ENCODE results near the gene SMYD3. TPM values are rescaled to one million over a fixed set of nuclear protein-coding genes. Genes with fewer than 3 reads are reported as not detected.

The SMYD3 gene
- total RNA-seq, 1 donor from 2014 or later = 22.3 TPM

DNA sequence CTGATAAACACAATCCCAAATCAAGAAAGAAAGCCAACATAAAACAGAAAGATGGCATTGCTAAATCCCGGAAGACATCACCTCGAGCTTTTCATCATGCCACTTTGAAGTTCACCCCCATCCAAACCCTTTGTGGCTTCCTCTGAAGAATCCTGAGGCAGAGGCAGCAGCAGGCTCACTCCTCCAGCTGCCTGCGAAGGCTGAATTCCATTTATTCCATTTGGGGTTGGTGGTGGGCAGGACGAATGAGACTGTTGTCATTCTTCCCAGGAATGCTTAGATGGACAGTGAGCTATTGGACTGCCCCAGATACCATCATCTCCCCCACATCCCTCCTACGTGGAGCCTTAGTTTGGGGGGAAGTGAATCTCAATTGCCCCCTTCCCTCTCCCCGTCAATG is 437.5 kb downstream of the SMYD3 start:
- no peaks in the 10 kb centered on the region for H3K36me3 ChIP-seq
- H3K27me3 ChIP-seq = no peaks in the 10 kb centered on the region
- peaks cover 7% of the 10 kb centered on the region for H3K4me1 ChIP-seq
- no peaks in the 10 kb centered on the region for H3K9me3 ChIP-seq
- no peak overlapping the region for H3K27ac ChIP-seq
- DNase-seq (ENCODE audit: extremely low spot score in 2 of 2) = no peak
- TF ChIP-seq, protein P1, sequence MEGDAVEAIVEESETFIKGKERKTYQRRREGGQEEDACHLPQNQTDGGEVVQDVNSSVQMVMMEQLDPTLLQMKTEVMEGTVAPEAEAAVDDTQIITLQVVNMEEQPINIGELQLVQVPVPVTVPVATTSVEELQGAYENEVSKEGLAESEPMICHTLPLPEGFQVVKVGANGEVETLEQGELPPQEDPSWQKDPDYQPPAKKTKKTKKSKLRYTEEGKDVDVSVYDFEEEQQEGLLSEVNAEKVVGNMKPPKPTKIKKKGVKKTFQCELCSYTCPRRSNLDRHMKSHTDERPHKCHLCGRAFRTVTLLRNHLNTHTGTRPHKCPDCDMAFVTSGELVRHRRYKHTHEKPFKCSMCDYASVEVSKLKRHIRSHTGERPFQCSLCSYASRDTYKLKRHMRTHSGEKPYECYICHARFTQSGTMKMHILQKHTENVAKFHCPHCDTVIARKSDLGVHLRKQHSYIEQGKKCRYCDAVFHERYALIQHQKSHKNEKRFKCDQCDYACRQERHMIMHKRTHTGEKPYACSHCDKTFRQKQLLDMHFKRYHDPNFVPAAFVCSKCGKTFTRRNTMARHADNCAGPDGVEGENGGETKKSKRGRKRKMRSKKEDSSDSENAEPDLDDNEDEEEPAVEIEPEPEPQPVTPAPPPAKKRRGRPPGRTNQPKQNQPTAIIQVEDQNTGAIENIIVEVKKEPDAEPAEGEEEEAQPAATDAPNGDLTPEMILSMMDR (IDR thresholded peaks at IDR 0.05) = no peak
- TF ChIP-seq POLR2A (IDR thresholded peaks at IDR 0.05) (no peak), POLR2AphosphoS5 (IDR thresholded peaks at IDR 0.05; ENCODE audit: insufficient read depth in 1 of 2, low read depth in 1 of 2) (no peak)
- intact Hi-C loops (cut with DNase I) = no loop called here
- no peak overlapping the region for H3K4me3 ChIP-seq

DNA sequence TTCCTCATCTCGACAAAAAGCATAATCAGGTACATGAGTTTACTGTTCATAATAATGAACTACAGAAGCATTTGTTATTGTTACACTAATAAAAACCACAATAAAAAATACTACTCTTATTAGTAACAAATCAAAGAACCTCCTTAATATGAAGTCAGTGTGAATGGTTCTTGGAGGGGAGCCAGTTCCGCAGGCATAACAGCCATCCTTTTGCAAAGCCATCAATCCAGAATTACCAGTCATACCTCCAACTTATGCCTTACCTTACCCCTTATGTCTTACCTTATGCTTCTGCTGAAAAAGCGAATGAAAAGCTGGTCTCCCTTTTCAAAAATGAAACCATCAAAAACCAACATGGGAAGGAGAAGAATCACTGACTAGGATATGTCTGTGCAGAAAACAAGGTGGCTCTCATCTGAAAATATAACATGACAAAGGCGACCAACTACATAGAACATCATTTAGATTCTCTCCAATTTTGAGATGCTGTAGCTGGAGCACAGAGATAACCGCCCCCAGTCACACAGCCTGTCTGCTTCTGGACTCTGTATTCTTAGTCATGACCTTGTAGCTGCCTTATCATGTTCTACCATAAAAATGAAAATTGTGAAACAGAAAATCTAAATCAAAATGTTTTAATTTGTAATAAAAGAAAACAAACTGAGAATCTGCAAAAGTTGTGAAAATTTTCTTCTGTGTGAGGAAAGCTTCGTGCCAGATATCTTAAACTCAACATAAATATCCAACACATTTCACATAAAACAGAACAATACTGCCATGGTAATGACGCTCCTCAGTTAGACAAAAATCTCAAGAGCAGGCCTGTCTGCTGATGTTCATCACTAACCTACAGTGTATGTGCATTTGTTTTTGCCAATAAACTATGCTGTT is 438.2 kb downstream of the SMYD3 start:
- H3K4me3 ChIP-seq = no peak overlapping the region
- no peaks in the 10 kb centered on the region for H3K27me3 ChIP-seq
- no peaks in the 10 kb centered on the region for H3K36me3 ChIP-seq
- peaks cover 7% of the 10 kb centered on the region for H3K4me1 ChIP-seq
- TF ChIP-seq, protein P1 (IDR thresholded peaks at IDR 0.05) = no peak
- TF ChIP-seq POLR2A (IDR thresholded peaks at IDR 0.05) = no peak
- TF ChIP-seq POLR2AphosphoS5 (IDR thresholded peaks at IDR 0.05; ENCODE audit: insufficient read depth in 1 of 2, low read depth in 1 of 2) = no peak
- no peaks in the 10 kb centered on the region for H3K9me3 ChIP-seq
- intact Hi-C loops (cut with DNase I) = no loop called here
- DNase-seq (ENCODE audit: extremely low spot score in 2 of 2) = no peak
- H3K27ac ChIP-seq = no peak overlapping the region

DNA sequence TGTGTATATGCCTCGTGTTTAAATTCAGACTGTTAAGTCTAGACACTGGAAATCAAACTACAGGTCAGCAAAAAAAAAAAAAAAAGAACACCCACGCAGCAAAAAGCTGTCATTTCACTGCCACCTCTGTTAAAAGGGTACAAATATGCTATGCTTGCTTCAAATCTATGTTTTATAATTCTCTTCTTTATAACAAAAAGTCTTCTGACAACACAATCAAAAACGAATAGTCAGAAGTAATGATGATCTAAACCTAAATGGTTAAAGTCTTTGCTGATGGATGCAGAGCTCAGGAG is 438.9 kb downstream of the SMYD3 start:
- H3K9me3 ChIP-seq = no peaks in the 10 kb centered on the region
- TF ChIP-seq POLR2AphosphoS5 (IDR thresholded peaks at IDR 0.05; ENCODE audit: insufficient read depth in 1 of 2, low read depth in 1 of 2) (no peak), POLR2A (IDR thresholded peaks at IDR 0.05) (no peak)
- TF ChIP-seq, protein P1 (IDR thresholded peaks at IDR 0.05) = no peak
- no peaks in the 10 kb centered on the region for H3K36me3 ChIP-seq
- intact Hi-C loops (cut with DNase I) = no loop called here
- peaks cover 7% of the 10 kb centered on the region for H3K4me1 ChIP-seq
- H3K4me3 ChIP-seq = no peak overlapping the region
- no peaks in the 10 kb centered on the region for H3K27me3 ChIP-seq
- H3K27ac ChIP-seq = no peak overlapping the region
- no peak for DNase-seq (ENCODE audit: extremely low spot score in 2 of 2)

DNA sequence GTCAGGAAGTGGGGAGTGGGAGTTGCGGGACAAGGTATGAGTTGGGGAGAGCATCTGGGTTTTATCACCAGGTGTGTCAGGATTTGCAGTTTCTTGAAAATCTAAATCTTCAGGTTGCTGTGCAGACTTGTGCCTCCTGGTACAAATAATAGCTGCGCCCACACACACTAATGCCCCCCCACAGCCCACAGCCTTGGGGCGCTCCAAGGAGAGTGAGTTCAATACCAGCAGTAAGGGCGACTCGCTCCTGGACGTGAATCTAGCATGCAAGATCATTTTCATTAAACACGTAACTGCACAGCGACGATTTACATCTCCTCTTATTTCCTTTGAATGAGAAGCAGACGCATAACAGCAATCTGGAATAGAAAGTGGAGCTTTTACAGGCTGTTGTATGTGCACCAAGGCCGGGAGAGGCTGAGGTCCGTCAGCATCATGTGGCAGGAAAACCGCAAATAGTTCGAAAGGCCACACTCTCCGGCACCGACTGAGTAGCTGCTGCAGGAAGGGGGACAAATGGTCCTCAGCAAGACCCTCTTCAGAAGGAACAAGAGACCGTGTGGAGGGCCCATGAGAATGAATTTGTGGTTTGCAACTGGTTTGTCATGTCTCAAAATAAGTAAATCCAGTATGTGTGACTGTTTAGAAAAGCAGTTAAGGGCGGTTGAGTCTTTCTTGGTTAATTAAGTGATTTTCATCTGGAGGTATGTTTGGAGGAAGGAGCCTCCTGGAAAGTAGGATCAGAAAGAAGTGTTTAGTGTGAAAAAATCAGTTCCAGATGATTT is 439.5 kb downstream of the SMYD3 start:
- DNase-seq (ENCODE audit: extremely low spot score in 2 of 2) = no peak
- H3K4me3 ChIP-seq = no peak overlapping the region
- no peaks in the 10 kb centered on the region for H3K27me3 ChIP-seq
- H3K36me3 ChIP-seq = no peaks in the 10 kb centered on the region
- no peaks in the 10 kb centered on the region for H3K9me3 ChIP-seq
- no peak overlapping the region for H3K27ac ChIP-seq
- TF ChIP-seq, protein P1 (IDR thresholded peaks at IDR 0.05) = no peak
- no peak for TF ChIP-seq POLR2AphosphoS5 (IDR thresholded peaks at IDR 0.05; ENCODE audit: insufficient read depth in 1 of 2, low read depth in 1 of 2)
- no peak for TF ChIP-seq POLR2A (IDR thresholded peaks at IDR 0.05)
- peaks cover 7% of the 10 kb centered on the region for H3K4me1 ChIP-seq
- intact Hi-C loops (cut with DNase I) = no loop called here

DNA sequence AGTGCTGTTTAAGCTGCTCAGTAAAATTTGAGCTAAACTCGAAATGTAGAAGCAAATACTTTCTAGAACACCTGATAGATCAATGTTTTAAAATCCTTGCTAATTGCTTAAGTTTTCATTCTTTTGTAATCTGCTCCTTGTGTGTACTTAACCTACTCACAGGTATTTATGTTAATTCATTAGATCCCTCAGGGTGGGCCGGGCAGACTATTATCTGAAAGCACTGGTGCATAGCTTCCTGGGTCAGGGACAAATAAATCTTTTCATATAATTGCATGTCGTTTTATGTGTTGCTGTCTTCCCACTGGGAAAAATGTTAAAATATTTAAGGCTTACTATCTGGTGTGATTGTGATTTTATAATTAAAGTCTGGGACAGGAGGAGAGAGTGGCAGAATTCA is 440.5 kb downstream of the SMYD3 start:
- intact Hi-C loops (cut with DNase I) = no loop called here
- no peaks in the 10 kb centered on the region for H3K27me3 ChIP-seq
- peaks cover 7% of the 10 kb centered on the region for H3K4me1 ChIP-seq
- DNase-seq (ENCODE audit: extremely low spot score in 2 of 2) = no peak
- no peaks in the 10 kb centered on the region for H3K36me3 ChIP-seq
- H3K27ac ChIP-seq = no peak overlapping the region
- H3K4me3 ChIP-seq = no peak overlapping the region
- TF ChIP-seq POLR2A (IDR thresholded peaks at IDR 0.05) (no peak), POLR2AphosphoS5 (IDR thresholded peaks at IDR 0.05; ENCODE audit: insufficient read depth in 1 of 2, low read depth in 1 of 2) (no peak)
- TF ChIP-seq, protein P1 (IDR thresholded peaks at IDR 0.05) = no peak
- H3K9me3 ChIP-seq = no peaks in the 10 kb centered on the region
